Colon (tissue), 2 donors: ENCODE data around the gene GRK6.

ENCODE experiments used
- FAIRE-seq: peaks from 2 replicates; lab custom pipeline; 2012; peaks lifted over from hg19 to GRCh38; lab: Jason Lieb, UNC
- donor health status: control.
- donor health status: control.

GRK6 gene

DNA sequence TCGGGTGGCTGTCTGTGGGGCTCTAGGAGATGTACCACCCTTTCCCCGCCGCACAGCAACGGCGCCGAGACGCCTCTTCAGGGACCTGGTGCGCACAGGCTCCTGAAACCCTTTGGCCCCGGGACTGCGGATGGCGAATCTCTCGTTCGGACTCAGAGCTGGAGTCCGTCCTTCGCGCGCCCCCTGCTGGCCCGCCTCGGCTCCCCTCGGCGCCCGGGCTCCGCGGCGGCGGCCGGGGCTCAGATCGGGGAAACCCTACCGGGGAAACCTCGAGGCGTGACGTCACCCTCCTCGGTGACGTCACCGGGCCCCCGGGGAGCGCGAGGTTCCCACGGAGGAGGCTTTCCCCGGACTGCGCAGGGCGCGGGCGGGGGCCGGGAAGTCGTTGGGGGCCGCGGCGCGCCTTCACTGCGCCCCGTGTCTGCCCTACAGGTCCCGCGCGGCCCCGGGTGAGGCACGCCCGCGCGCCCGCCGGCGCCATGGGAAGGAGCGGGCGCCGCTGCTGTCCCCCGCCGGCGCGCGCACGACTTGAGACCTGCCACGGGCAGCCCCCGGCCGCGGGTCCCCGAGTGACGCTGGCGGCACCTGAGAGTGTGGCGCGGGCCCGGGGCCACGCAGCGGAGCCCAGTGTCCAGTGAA, 28.0 kb downstream of the GRK6 start:
- FAIRE-seq, result no peak

DNA sequence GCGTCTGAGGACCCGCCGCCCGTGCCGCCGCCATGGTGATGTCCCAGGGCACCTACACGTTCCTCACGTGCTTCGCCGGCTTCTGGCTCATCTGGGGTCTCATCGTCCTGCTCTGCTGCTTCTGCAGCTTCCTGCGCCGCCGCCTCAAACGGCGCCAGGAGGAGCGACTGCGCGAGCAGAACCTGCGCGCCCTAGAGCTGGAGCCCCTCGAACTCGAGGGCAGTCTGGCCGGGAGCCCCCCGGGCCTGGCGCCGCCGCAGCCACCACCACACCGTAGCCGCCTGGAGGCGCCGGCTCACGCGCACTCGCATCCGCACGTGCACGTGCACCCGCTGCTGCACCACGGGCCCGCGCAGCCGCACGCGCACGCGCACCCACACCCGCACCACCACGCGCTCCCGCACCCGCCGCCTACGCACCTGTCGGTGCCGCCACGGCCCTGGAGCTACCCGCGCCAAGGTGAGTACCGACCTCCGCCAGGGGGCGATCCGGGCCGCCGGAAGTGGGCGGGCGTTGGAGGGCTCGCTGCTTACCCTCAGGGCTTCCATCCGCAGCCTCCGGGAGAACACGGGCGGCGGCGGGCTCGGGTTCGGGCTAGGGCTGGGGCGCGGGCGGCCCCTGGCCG, 28.7 kb downstream of the GRK6 start:
- FAIRE-seq, result no peak

- no peak for FAIRE-seq
These were observed 29.4 kb downstream of the GRK6 start for GRCh38 chr5:177455661-177456590.

GRCh38 chr5:177456591-177456964, 30.1 kb downstream of the GRK6 start:
- no peak for FAIRE-seq

GRCh38 chr5:177456976-177457851, 30.7 kb downstream of the GRK6 start:
- no peak for FAIRE-seq

DNA sequence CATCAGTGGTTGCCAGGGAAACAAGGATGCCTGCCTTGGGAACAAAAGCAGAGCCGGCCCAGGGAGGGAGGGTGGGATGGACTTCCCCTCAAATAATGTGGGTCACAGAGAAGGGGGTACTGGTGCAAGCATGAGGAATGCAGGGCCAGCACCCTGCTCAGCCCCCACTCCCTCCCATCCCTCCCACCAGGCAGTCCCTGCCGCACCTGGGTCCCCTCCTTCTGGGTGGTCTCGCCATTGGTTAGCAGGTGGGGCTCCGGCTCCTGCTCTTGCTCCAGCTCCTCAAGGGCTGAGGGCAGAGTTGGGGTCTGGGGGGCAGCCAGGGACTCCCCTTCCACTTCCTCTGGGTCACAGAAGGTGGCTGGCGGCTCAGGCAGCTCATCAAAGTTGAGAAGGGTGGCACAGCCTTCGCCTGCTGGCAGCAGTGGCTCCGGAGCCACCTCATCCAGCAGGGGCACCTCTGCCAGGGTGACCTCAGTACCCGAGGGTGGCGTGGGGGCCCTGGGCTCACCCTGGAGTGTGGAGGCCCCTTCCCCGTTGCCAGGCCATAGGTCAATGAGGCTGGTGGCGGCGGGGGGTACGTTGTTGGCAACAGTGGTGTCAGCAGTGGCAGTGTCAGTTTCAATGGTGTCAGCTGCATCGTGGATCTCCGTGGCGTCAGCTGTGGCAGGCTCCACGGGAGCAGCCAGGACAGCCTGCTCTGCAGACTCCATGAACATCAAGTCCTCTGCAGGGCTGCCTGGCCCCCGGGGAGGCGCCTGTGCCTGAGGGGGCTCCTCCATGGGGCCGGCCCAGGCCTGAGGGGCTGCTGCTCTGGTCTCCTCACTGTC, 31.6 kb downstream of the GRK6 start:
- no peak for FAIRE-seq

DNA sequence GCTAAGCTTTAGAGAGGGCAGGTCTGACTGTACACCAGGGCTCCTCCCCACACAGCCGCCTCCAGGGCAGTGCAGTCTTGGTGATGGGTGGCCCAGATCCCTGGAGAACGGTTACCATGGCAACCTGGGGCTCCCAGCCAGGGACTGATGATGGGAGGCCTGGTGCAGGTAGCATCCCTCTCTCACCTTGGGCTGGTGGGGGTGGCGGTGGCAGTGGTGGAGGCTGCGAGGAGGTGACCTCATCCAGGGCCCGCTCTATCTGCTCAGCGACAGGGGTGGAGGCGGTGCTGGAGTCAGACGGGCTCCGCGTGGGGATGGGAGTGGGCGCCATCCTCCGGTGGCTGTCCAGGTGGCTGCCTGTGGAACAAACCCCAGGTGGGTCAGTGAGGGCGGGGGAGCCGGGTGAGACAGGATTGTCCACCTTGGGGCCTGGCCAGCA, 32.5 kb downstream of the GRK6 start:
- no peak for FAIRE-seq

- no peak for FAIRE-seq
These were observed 32.9 kb downstream of the GRK6 start for GRCh38 chr5:177459357-177459756.

GRCh38 chr5:177459819-177460628, 33.5 kb downstream of the GRK6 start:
- no peak for FAIRE-seq

- no peak for FAIRE-seq
These were observed 35.7 kb downstream of the GRK6 start for GRCh38 chr5:177462021-177462670.

DNA sequence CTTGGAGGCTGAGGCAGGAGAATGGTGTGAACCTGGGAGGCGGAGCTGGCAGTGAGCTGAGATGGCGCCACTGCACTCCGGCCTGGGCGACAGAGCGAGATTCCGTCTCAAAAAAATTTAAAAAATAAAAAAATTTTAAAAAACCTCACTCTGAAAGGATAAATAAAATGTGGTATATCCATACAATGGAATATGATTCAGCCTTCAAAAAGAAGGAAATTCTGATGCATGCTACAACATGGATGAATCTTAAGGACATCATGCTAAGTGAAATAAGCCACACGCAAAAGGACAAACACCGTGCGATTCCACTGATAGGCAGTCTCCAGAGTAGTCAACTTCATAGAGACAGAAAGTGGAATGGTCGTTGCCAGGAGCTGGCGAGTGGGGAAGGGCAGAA, 38.6 kb downstream of the GRK6 start:
- no peak for FAIRE-seq

GRCh38 chr5:177466861-177467260, 40.4 kb downstream of the GRK6 start:
- FAIRE-seq, result no peak

- FAIRE-seq, result no peak
These were observed 41.0 kb downstream of the GRK6 start for GRCh38 chr5:177467436-177467835.

GRCh38 chr5:177468329-177468684, 41.8 kb downstream of the GRK6 start:
- no peak for FAIRE-seq

GRCh38 chr5:177468685-177469628, 42.5 kb downstream of the GRK6 start:
- FAIRE-seq, result no peak

GRCh38 chr5:177469750-177470525, 43.5 kb downstream of the GRK6 start:
- FAIRE-seq, result no peak

DNA sequence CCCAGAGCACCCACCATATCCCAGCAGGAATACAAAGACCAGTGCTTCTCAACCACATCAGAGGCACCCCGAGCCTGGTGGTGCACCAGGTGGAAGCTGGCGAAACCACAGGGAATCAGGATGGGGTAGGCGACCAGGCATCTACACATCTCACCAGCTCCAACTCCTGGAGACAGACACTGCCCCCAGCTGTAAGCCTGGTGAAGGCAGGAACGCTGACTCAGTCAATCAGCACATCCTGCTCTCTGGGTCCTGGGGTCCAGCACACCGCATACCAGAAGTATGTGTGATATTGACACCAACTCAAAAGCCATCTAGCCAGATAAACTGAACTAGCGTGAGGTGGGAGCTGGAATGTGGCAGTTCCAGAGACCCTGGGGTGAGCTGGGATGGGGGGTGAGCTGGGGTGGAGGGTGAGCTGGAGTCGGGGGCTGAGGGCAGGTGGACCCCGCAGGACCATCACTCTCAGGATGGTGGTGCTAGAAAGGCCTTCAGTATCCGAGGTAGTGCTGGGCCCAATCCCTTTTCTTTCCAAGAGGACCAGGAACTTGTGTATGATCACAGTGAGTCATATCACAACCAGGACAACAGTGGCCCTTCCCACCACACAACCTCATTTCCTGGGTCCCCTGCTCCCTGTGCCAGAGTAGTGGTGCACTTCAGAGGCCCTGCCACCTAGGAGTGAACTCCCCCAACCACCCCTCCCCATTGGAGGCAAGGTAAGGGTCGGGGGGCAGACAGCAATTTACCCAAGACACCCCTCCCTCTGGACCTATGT, 44.5 kb downstream of the GRK6 start:
- no peak for FAIRE-seq
